Transverse colon (tissue), 3 donors: ENCODE results near the gene ABAT.

Experiments used
- POLR2A ChIP-seq: fragments of 450-650 bp; IDR thresholded peaks from one replicate; pipeline ENCODE4 v1.6.1; 2016; ENCODE audit warnings: antibody characterized with exemption, mild to moderate bottlenecking, moderate library complexity
- TF ChIP-seq, protein P1 (sequence below), 5 experiments: fragments of 200-600 bp in 3 of 5; fragments of 450-650 bp in 2 of 5; sonication (generic) in 3 of 5; IDR thresholded peaks; 1 replicate in 2 of 5; 2 replicates in 3 of 5; pipeline ENCODE4 v1.5.1; 2016 to 2017; ENCODE audit warnings: antibody characterized with exemption in 5 of 5, inconsistent platforms in 3 of 5, mild to moderate bottlenecking in 2 of 5, moderate library complexity in 1 of 5

GRCh38 chr16:8655184-8655717, 19.2 kb upstream of the ABAT start:
- TF ChIP-seq, protein P1, sequence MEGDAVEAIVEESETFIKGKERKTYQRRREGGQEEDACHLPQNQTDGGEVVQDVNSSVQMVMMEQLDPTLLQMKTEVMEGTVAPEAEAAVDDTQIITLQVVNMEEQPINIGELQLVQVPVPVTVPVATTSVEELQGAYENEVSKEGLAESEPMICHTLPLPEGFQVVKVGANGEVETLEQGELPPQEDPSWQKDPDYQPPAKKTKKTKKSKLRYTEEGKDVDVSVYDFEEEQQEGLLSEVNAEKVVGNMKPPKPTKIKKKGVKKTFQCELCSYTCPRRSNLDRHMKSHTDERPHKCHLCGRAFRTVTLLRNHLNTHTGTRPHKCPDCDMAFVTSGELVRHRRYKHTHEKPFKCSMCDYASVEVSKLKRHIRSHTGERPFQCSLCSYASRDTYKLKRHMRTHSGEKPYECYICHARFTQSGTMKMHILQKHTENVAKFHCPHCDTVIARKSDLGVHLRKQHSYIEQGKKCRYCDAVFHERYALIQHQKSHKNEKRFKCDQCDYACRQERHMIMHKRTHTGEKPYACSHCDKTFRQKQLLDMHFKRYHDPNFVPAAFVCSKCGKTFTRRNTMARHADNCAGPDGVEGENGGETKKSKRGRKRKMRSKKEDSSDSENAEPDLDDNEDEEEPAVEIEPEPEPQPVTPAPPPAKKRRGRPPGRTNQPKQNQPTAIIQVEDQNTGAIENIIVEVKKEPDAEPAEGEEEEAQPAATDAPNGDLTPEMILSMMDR (IDR thresholded peaks at IDR 0.05): peak; percentile 24 to 52 (median 33)
- no peak for TF ChIP-seq POLR2A
